Prostate gland (tissue), 2 donors: ENCODE data around the gene HJURP.

Source experiments
- CTCF ChIP-seq, 4 experiments: fragments of 200-600 bp in 2 of 4; fragments of 450-650 bp in 2 of 4; sonication (generic) in 2 of 4; IDR thresholded peaks; 1 replicate in 3 of 4; 2 replicates in 1 of 4; pipeline ENCODE4 v1.5.1; 2016 to 2019; ENCODE audit warnings: antibody characterized with exemption in 4 of 4, mild to moderate bottlenecking in 2 of 4, moderate library complexity in 2 of 4
- POLR2A ChIP-seq: fragments of 450-650 bp; IDR thresholded peaks from one replicate; pipeline ENCODE4 v1.6.1; 2016; ENCODE audit warnings: antibody characterized with exemption, mild to moderate bottlenecking
- POLR2AphosphoS5 ChIP-seq: sonication (generic); formaldehyde crosslinking; IDR thresholded peaks from one replicate; pipeline ENCODE4 v1.6.1; 2017; ENCODE audit warnings: antibody characterized with exemption

- TF ChIP-seq CTCF (IDR thresholded peaks at IDR 0.05) (no peak), POLR2A (no peak), POLR2AphosphoS5 (no peak)
These were observed 50.3 kb downstream of the HJURP start for GRCh38 chr2:233803994-233804393.
